Measurements from ENCODE around the gene LYSMD3.

DNA sequence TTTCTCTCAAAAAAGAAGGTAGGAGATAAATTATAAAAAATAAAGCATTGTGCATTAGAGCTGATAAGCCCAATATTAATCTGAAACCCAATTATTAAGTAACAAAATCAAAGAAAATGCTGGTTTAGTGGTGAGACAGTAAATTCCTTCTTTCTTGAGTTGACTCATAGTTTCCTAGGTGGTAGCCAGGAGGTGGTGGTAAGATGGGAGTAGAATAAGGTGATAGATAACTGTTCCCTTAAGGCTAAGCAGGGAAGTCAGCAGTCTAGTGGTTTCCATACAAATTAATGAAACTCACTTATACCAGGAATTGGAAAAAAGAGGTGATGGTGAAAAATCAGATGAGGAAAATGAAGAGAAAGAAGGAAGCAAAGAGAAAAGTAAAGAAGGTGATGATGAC is 23.2 kb downstream of the LYSMD3 start:
- TF ChIP-seq, protein P1, sequence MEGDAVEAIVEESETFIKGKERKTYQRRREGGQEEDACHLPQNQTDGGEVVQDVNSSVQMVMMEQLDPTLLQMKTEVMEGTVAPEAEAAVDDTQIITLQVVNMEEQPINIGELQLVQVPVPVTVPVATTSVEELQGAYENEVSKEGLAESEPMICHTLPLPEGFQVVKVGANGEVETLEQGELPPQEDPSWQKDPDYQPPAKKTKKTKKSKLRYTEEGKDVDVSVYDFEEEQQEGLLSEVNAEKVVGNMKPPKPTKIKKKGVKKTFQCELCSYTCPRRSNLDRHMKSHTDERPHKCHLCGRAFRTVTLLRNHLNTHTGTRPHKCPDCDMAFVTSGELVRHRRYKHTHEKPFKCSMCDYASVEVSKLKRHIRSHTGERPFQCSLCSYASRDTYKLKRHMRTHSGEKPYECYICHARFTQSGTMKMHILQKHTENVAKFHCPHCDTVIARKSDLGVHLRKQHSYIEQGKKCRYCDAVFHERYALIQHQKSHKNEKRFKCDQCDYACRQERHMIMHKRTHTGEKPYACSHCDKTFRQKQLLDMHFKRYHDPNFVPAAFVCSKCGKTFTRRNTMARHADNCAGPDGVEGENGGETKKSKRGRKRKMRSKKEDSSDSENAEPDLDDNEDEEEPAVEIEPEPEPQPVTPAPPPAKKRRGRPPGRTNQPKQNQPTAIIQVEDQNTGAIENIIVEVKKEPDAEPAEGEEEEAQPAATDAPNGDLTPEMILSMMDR (IDR thresholded peaks at IDR 0.05), result no peak
- TF ChIP-seq POLR2A (IDR thresholded peaks at IDR 0.05), result no peak
